ENCODE results near the gene CLSTN1. TPM values are rescaled to one million over a fixed set of nuclear protein-coding genes. Genes with fewer than 3 reads are reported as not detected.
"Not testable (repeated sequence)": the region's sequence is repeated elsewhere in the genome, so short reads cannot be mapped to it uniquely, and the experiment has no call there.

The CLSTN1 gene
- polyA plus RNA-seq, 12 donors: 60.7 to 107 (median 71.4) TPM; not detected in 1

DNA sequence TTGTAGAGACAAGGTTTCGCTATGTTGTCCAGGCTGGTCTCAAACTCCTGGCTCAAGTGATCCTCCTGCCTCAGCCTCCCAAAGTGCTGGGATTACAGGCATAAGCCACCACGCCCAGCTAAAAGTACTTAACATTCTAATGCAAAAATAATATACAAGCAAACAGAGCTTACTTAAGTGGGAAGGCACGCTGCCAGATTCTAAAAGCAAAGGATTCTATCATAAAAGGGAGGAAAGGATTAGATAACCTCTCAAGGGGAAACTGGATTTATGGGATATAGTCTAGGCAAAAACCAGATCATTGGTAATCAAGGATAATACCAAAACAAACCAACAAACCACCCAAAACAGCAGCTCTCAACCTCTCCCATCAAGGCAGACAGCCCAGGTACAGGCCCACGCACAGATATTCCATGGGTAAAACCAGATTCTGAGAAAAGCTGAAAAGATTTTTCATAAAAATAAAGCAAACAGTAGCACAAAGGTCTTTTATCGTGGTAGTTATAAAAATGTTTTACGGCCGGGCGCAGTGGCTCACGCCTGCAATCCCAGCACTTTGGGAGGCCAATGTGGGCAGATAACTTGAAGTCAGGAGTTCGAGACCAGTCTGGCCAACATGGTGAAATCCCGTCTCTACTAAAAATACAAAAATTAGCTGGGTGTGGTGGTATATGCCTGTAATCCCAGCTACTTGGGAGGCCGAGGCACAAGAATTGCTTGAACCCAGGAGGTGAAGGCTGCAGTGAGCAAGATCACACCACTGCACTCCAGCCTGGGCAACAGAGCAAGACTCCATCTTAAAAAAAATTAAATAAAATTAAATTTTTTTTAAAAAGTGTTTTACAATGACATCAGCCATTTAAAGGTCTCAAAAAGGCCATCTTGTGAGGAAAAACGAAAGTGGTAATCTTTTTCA lies 20.5 kb downstream of the CLSTN1 start:
- not testable (repeated sequence) for DNase-seq

DNA sequence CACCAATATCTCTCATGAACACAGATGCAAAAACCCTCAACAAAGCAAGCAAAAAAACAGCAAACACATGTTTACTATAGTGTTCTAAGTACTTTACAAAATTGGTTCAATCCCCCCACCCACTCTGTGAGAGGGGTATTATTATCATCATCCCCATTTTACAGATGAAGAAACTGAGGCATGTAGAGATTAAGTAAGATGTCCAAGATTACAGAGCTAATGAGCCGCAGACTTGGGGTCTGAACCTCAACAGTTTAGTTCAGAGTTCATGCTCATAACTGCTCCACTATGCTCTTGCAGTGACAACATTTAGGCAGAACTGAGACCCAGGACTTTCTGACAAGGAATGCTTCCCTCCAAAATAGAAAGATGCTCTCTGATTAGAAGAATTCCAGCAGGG lies 21.9 kb downstream of the CLSTN1 start:
- no peak for DNase-seq

DNA sequence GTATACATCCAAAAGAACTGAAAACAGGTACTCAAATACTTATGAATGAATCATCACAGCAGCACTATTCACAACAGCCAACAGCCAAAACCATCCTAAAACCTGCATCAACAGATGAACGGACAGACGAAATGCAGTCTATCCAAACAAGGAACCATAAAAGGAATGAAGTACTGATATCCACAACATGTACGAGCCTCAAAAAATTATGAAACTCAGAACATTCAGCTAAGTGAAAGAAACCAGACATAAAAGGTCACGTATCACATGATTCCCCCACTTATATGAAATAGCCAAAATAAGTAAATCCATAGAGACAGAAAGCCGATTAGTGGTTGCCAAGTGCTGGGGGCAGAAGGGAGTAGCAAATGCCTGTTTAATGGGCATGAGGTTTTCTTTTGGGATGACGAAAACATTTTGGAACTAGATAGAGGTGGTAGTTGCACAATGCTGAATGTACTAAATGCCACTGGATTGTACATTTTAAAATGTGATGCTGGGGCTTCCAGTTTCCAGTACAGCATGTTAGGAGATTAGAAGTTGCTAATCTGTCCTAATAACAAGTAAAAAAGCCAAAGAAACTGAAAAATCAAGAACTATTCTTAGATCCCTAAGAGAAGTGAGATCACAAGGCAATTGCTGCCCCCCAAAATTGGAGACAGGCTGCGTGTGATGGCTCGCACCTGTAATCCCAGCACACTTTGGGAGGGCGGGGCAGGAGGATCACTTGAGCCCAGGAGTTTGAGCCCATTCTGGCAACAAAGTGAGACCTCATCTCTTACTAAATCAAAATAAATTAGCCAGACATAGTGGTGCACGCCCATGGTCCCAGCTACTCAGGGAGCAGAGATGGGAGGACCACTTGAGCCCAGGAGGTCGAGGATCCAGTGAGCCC lies 25.3 kb downstream of the CLSTN1 start:
- no peak for DNase-seq

DNA sequence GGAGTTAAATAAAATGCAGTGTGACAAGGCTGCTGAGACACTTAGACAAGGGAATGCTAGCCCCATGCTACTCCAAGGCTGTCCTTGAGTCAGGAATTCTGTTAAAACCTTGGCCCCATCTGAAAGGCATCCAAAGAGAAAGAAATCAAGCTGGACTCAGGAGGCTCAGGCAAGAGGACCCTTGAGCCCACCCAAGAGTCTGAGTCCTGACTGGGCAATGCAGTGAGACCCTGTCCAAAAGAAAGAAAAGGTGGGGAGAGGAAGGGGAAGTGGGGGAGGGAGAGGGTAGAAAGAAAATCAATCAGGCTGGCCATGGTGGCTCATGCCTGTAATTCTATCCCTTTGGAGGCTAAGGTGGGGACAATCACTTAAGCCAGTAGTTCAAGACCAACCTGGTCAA lies 26.7 kb downstream of the CLSTN1 start:
- no peak for DNase-seq

DNA sequence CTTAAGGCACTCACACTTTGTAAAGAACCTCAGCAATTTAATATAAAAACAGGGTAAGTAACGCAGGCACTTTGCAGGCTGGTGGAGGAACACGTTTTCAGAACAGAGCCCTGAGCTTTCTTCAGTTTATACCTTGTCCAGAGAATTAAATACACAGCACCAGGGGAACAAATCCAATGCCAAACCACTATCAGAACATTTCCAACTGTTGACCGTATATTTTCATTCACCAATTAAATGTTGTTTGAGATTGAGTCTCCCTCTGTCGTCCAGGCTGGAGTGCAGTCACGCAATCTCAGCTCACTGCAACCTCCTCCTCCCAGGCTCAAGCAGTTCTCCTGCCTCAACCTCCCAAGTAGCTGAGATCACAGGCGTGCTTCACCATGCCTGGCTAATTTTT lies 29.7 kb downstream of the CLSTN1 start:
- no peak for DNase-seq

DNA sequence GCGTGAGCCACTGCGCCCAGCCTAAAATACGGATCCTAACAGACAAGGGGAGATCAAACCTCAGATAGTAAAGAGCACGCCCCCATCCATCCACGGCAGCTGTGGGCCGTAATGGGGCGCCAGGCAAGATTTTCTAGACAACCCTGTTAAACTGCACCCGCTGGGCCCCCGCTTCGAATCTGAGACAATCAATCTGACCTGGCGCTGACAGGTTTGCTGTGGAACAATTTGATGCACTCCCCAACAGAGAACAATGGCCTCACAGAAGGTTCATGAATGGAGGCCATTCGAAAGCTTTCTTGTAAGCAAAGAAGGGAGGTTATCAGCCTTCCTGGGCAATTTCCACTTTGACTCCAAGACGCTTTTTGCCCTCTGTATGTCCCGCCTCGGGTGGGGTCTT lies 30.5 kb downstream of the CLSTN1 start:
- no peak for DNase-seq

DNA sequence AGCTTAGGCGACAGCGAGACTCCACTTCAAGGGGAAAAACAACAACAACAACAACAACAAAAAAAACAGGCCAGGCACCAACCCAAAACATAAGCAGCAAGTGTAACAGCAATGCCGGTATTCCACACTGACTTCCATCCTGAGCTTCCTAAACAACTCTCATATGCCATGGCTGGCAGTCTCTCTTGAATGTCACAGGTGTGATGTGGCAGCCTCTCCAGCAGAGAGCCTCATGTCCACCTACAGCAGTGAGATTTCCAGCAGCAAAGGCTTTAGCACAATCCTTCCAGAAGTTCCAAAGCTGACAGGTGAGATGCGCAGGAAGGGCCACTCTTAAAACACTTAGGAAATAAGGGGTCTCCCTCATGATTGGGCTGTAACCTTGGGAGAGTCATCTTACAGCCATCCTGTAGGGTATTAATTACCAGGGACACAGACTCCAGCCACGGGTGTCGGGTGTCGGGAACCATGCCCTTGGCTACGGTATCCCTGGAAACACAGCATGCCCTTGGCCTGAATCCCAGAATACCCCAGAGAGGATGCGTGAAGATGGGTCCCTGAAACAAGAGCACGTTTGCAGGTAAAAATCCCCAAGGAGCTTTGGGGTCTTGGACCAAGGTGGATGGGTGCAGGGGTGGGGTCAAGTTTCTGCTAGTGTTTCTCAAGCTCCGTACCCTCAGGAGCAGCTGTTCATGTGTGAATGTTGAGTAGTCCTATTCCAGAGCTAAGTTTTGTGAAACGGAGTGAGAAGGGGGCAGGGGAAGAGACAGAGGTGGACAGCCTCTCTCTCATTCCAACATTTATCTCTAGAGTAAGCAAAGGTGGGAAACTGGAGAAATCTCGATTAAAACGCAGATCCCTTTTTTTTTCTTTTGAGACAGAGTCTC lies 31.4 kb downstream of the CLSTN1 start:
- DNase-seq: no peak

DNA sequence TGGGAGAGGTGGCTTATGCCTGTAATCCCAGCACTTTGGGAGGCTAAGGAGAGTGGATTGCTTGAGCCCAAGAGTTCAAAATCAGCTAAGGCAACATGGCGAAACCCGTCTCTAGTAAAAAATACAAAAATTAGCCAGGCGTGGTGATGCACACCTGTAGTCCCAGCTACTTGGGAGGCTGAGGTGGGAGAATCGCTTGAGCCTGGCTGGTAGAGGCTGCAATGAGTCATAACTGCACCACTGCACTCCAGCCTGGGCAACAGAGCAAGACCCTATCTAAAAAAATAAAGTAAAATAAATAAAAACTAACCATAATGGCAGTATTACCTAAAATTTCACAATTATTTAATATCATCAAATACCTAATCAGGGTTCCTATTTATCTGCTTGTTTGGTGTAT lies 34.1 kb downstream of the CLSTN1 start:
- DNase-seq: not testable (repeated sequence)

DNA sequence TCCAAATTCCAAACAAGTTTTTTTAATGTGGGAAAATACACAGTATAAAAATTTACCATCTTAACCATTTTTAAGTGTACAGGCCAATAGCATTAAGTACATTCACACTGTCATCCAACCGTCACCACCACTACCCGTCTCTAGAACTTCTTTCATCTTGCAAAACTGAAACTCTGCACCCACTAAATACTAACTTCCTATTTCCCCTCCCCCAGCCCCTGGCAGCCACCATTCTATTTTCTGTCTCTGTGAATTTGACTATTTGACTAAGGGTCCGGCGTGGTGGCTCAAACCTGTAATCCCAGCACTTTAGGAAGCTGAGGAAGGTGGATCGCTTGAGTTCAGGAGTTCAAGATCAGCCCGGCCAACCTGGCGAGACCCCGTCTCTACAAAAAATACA lies 36.1 kb downstream of the CLSTN1 start:
- no peak for DNase-seq

DNA sequence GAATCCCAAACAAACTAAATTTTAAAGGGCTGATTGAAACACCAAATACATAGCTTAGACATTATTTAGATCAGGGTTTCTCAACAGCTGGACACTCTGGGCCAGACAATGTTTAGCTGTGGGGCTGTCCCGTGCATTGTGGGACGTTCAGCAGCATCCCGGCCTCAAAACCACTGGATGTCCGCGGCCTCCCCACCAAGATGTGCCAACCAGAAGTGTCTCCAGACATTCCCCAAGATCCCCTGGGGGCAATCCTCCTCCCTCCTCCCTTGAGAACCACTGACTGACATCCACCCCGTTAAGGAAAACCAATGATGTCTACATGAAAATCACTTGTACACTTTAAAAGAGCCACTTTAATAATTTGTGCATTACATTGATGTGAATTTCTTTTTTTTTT lies 38.4 kb downstream of the CLSTN1 start:
- DNase-seq: no peak

DNA sequence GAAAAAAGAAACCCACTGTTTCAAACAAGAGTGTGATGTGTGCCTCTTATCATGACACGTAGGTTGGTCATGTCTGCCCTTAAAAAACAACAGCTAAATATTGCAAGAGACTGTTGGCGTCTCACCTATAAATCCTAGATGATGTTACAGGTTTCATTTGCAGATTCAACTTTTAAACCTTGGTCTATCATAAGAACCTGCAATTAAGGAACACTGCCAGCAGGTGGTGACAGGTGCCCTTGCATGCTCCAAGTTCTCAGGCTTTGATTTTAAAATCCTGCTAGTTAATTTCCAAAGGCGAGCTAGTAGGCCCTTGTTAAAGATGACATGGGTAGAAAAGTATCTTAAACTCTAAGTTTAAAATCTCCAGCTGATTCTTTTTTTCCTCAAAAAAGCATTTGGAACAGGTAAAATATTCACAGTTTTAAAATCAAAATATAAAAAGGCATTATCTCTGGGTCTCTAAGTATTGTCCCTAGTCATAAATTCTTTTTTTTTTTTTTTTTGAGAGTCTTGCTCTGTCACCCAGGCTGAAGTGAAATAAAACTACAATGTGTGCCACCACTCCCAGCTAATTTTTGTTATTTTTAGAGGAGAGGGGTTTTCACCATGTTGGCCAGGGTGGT lies 39.1 kb downstream of the CLSTN1 start:
- no peak for DNase-seq

DNA sequence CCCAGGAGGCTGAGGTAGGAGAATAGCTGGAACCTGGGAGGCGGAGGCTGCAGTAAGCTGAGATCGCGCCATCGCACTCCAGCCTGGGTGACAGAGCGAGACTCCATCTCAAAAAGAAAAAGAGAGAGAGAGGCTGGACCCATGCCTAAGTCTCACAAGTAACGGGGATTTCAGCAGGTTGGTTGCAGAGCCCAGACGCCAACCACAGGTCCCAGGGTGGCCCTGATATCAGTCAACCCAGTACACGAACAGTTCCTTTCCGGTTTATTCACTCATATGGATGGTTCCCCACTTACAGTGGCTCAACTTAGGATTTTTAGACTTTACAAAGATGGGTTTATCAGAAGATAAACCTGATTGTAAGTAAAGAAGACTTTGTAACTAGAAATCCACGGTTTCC lies 40.9 kb downstream of the CLSTN1 start:
- no peak for DNase-seq

DNA sequence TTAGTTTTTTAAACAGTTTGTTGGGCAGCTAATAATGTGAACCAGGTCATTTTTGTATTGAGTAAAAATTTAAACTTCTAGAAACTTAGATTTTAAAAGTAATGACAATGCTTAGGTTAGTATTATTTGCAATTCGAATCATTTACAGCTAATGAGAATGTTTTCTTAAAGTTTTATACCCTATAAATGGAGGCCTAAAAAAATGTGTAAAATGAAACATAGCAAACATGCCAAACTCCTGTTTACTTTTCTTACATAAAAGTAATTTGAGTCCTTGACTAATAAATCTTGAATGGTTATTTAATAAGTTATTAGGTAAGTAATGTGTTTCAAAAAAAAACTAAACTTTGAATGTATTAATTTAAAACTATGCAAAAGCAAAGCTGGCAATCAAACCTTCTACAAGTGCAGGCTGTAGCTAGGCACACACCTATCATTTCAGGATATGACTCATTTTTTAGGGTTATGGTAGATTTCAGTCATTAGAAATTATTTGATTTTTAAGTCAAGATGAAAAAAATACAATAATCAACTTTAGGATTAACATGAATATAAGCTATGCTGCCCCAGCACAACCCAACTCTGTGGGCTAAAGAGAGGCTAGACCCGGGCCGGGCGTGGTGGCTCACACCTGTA lies 41.5 kb downstream of the CLSTN1 start:
- DNase-seq: no peak

DNA sequence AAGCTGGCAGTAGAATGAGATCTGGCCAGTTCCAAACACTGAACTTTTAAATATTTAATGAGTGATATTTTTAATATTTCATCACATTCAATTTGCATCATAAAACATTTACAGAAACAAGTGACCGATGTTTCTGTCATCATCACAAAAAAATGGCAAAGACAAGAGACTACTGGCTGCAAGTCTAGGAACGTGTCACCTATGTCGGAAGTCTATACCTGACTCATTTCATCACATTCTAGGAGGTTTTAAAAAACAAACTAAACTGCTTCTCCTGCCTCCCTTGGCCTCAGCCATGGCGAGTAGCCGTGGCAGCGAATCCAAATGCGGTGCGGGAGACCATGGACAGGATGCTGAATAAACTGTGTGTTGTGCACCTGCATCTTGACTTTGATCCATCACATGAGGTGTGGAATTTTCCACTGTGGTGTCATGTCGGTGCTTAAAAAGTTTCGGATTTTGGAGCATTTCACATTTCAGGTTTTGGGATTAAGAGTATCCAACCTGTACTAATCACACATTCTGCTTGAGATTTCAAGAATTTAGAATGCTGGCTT lies 43.1 kb downstream of the CLSTN1 start:
- DNase-seq: no peak

DNA sequence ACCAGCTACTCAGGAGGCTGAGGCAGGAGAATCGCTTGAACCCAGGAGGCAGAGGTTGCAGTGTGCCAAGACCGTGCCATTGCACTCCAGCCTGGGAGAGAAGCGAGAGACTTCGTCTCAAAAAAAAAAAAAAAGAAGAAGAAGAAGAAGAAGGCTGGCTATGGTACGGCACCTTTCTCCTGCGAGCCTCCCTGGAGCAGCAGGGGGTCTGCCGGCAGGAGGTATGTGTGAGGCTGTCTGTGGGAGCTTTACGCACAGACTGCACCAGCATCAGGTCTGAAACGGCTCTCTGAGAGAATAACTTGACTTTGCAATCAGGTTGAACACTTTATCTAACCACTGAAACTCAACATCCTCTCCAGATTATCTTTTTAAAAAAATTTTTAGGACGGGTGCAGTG lies 44.9 kb downstream of the CLSTN1 start:
- DNase-seq: no peak

DNA sequence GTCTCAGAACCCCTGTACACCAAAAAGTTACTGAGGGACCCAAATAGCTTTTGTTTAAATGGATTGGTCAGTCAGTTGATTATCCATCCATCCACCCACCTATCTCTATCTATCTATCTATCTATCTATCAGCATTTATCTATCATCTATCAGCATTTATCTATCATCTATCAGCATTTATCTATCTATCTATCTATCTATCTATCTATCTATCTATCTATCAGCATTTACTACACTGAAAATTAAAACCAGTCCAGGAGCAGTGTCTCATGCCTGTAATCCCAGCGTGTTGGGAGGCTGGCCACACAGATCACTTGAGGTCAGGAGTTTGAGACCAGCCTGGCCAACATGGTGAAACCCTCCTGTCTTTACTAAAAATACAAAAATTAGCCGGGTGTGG lies 47.1 kb downstream of the CLSTN1 start:
- DNase-seq: no peak

DNA sequence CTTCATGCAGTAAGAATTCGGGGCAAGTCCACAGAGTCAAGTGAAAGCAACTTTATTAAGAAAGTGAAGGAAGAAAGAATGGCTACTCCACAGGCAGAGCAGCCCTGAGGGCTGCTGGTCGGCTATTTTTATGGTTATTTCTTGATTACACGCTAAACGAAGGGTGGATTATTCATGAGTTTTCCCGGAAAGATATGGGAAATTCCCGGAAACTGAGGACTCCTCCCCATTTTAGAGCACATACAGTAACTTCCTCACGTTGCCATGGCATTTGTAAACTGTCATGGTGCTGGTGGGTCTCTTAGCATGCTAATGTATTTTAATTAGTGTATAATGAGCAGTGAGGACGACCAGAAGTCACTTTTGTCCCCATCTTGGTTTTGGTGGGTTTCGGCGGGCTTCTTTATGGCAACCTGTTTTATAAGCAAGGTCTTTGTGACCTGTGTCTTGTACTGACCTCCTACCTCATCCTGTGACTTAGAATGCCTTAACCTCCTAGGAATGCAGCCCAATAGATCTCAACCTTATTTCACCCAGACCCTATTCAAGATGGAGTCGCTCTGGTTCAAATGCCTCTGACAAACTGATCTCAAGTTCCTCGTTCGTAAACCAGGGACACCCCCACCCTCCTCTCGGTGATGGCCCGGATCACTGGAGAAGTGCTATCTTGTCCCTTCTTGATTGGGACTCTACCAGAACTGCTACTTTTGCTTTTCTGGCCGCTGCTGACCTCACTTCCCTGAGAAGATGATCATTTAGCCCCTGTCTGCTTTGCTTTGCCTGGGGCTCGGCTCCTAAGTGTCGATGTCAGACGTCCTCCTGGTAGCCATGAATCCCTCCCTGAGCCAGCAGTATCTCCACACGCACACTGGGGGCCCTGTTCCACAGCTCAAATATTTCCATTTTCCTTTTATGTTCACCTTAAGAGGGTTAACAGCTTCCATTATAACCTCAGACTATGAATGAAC lies 48.8 kb downstream of the CLSTN1 start:
- no peak for DNase-seq

DNA sequence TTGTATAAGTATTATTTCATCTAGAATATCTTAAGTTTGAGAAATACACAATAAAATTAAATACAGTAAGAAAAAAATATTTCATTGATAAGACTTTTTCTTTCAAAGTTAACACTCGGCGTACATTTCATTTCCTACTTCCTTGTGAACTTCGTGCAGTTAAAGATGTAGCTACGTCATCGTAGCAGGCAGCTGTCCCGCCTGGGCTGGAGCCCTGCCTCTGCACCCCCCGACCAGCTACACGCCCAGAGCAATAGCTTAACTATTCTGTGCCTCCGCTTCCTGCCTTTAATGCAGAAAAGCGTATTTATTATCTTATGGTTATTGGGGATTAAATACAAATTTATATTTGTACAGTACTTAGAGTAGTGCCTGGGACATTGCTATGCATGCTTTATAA lies 53.5 kb downstream of the CLSTN1 start:
- peak; percentile 30 for DNase-seq

DNA sequence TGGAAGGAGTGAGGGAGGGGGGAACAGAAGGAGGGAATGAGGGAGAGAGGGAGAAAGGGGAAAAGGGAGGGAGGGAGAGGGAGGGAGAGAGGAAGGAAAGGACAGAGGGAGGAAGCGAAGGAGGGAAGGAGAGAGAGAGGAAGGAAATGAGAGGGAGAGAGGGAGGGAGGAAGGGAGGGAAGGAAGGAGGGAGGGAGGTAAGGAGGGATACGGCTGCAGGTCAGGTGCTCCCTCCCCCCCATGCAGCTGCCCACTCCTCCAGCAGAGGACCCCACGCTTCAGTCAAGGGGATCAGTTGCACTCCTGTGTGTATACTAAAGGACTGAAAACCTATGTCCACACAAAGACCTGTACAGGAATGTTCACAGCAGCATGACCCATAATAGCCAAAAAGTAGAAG lies 54.8 kb downstream of the CLSTN1 start:
- no peak for DNase-seq

Data from muscle of arm (tissue), 12 donors.